GM12878 (cell line): Measurements from ENCODE around the gene TAOK2. TPM values are rescaled to one million over a fixed set of nuclear protein-coding genes. Genes with fewer than 3 reads are reported as not detected.
A peak's percentile ranks its signal among the peaks of the same experiment; 100 is the strongest.

ENCODE experiments used
- ATF7 ChIP-seq: fragments of 450-650 bp; IDR thresholded peaks from 2 replicates; pipeline ENCODE4 v1.6.1; 2016; ENCODE audit warnings: low read depth, mild to moderate bottlenecking
- BCL3 ChIP-seq: IDR thresholded peaks from 2 replicates; pipeline ENCODE4 v1.6.1; 2011; ENCODE audit warnings: borderline replicate concordance, low read depth, mild to moderate bottlenecking, moderate library complexity, low read length; ENCODE audit not compliant: insufficient read depth, poor library complexity, severe bottlenecking
- CHD2 ChIP-seq: IDR thresholded peaks from 2 replicates; pipeline ENCODE4 v1.6.1; 2011; ENCODE audit warnings: low read depth, low read length, improper control_type of control experiment, borderline replicate concordance
- CHD4 ChIP-seq: fragments of 200-600 bp; sonication (generic); IDR thresholded peaks from 2 replicates; pipeline ENCODE4 v1.6.1; 2016; ENCODE audit warnings: mild to moderate bottlenecking
- DPF2 ChIP-seq: fragments of 450-650 bp; IDR thresholded peaks from 2 replicates; pipeline ENCODE4 v1.6.1; 2017; ENCODE audit warnings: mild to moderate bottlenecking
- FOXM1 ChIP-seq: IDR thresholded peaks from 2 replicates; pipeline ENCODE4 v1.6.1; 2012; ENCODE audit warnings: low read depth, mild to moderate bottlenecking, inconsistent platforms, low read length, moderate library complexity
- IKZF2 ChIP-seq, 2 experiments: fragments of 450-650 bp; IDR thresholded peaks; 2 replicates each; pipeline ENCODE4 v1.6.1; 2017; ENCODE audit warnings: mild to moderate bottlenecking in 2 of 2, moderate library complexity in 2 of 2
- KDM1A ChIP-seq: fragments of 200-600 bp; sonication (generic); IDR thresholded peaks from 2 replicates; pipeline ENCODE4 v1.6.1; 2016; ENCODE audit warnings: borderline replicate concordance
- NFYA ChIP-seq: IDR thresholded peaks from 2 replicates; pipeline ENCODE4 v1.6.1; 2011; ENCODE audit warnings: low read depth, mild to moderate bottlenecking, low read length, improper control_type of control experiment, borderline replicate concordance
- PML ChIP-seq: IDR thresholded peaks from 2 replicates; pipeline ENCODE4 v1.6.1; 2012; ENCODE audit warnings: low read length, inconsistent platforms
- POLR2AphosphoS2 ChIP-seq: IDR thresholded peaks from 2 replicates; pipeline ENCODE4 v1.6.1; 2011; ENCODE audit warnings: low read depth, mild to moderate bottlenecking, low read length, improper control_type of control experiment, moderate library complexity
- SMARCA5 ChIP-seq: fragments of 450-650 bp; IDR thresholded peaks from 2 replicates; pipeline ENCODE4 v1.6.1; 2017; ENCODE audit warnings: mild to moderate bottlenecking
- SPI1 ChIP-seq: IDR thresholded peaks from 2 replicates; pipeline ENCODE4 v1.6.1; 2011; ENCODE audit warnings: low read depth, mild to moderate bottlenecking, low read length, moderate library complexity, borderline replicate concordance; ENCODE audit not compliant: insufficient read depth
- SREBF1 ChIP-seq: IDR thresholded peaks from 2 replicates; pipeline ENCODE4 v1.6.1; 2012; ENCODE audit warnings: mild to moderate bottlenecking, low read length
- SREBF2 ChIP-seq: IDR thresholded peaks from 2 replicates; pipeline ENCODE4 v1.6.1; 2012; ENCODE audit warnings: mild to moderate bottlenecking, low read length
- SRF ChIP-seq, 2 experiments: IDR thresholded peaks; 2 replicates each; pipeline ENCODE4 v1.6.1; 2011; ENCODE audit warnings: low read depth in 2 of 2, low read length in 2 of 2, mild to moderate bottlenecking in 1 of 2, moderate library complexity in 1 of 2
- USF2 ChIP-seq: IDR thresholded peaks from 2 replicates; pipeline ENCODE4 v1.6.1; 2011; ENCODE audit warnings: low read depth, low read length, improper control_type of control experiment, borderline replicate concordance
- WRNIP1 ChIP-seq: IDR thresholded peaks from 2 replicates; pipeline ENCODE4 v1.6.1; 2011; ENCODE audit warnings: low read depth, low read length, improper control_type of control experiment, borderline replicate concordance
- ZNF384 ChIP-seq: IDR thresholded peaks from 2 replicates; pipeline ENCODE4 v1.6.1; 2012; ENCODE audit warnings: low read depth, mild to moderate bottlenecking, low read length, improper control_type of control experiment, borderline replicate concordance
- ZNF622 ChIP-seq: fragments of 450-650 bp; IDR thresholded peaks from 2 replicates; pipeline ENCODE4 v1.6.1; 2017; ENCODE audit warnings: mild to moderate bottlenecking, inconsistent platforms
- ZSCAN29 ChIP-seq: fragments of 450-650 bp; IDR thresholded peaks from 2 replicates; pipeline ENCODE4 v1.6.1; 2017; ENCODE audit warnings: mild to moderate bottlenecking, moderate library complexity
- polyA plus RNA-seq, 11 experiments: library from polyadenylated mRNA; depleted of rRNA in 4 of 11; unstranded in 6 of 11; stranded (reverse) in 5 of 11; fragments of >200 nt; fragmentation: Nextera tagmentation in 4 of 11; fragmentation: Illumina TruSeq in 1 of 11; extraction: Ambion mirVana in 4 of 11; extraction: Trizol in 1 of 11; gene quantifications; 1 replicate in 1 of 11; 2 replicates in 10 of 11; pipeline versions ENCODE4 v1.2.1 to v1.2.3, GENCODE V29; 2011 to 2016; ENCODE audit warnings: inconsistent platforms in 2 of 11, missing spikeins in 2 of 11, low read depth in 1 of 11
- total RNA-seq, 4 experiments: library from RNA; depleted of rRNA in 3 of 4; stranded (reverse); fragments of >200 nt in 3 of 4; fragmentation: Illumina TruSeq in 1 of 4; extraction: Trizol in 1 of 4; gene quantifications; 2 replicates each; pipeline versions ENCODE4 v1.2.1 to v1.2.3, GENCODE V29; 2013 to 2021
- TF ChIP-seq, protein P1 (sequence below): IDR thresholded peaks from 2 replicates; pipeline ENCODE4 v1.6.1; 2012; ENCODE audit warnings: low read depth, low read length, improper control_type of control experiment
- TF ChIP-seq, protein P2 (sequence below): fragments of 450-650 bp; IDR thresholded peaks from 2 replicates; pipeline ENCODE4 v1.6.1; 2014; ENCODE audit warnings: mild to moderate bottlenecking
- TF ChIP-seq, protein P3 (sequence below): fragments of 450-650 bp; formaldehyde crosslinking; IDR thresholded peaks from 2 replicates; pipeline ENCODE4 v1.5.0; 2022; ENCODE audit warnings: mild to moderate bottlenecking, missing genetic modification characterization

TAOK2 gene
- total and polyA plus RNA-seq, 10 of the 15 experiments (the other 5 are each of a cell fraction or from before 2014, with no cell fraction given), result 0.14 to 40.2 (median 11.6) TPM

DNA sequence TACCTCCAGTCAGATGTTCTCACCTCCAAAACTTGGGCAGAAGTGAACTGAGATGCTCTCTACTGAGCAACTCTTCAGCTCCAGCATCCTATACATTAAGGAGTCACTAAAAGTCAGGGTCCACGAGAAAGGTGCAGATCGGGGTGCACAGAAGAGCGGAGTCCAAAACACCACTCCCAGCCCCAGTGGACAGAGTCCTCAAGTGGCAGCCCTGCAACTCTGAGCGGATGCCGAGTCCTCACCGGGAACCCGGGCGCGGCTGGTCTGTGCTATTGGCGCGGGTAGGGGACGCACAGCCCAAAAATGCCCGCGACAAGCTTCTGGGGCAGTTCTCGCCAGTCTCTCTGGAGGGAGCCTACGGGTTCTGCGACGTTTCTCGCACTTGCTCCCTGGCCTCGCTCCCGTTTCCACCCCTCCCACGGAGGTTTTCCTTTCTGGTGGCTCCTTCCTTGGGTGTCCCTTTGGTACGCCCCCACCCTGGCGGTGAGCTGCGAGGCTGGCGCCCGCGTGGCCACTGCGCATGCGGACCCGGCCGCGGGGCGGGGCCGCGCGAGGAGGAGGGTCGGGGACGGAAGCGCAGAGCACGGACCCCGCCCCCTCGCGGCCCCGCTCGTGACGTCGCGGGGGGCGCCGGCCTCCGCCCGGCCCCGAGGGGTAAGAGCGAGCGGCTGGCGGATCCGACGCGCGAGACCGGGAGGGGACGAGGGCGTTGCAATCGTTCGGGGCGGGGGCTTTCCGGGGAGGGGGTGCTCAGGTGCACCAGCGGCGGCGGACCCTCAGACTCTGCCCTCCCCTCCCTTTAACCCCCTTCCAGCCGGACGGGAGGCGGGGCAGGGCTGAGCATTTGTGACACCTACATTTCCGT lies 12.0 kb upstream of the TAOK2 start, which contains the start of gene TMEM219 (continued):
- TF ChIP-seq POLR2AphosphoS2 (no peak), ZSCAN29 (no peak), USF2 (no peak), ZNF384 (no peak), BCL3 (no peak), DPF2 (peak; percentile 44), SPI1 (no peak), SREBF1 (peak; percentile 94), ZNF622 (no peak), IKZF2 (IDR thresholded peaks at IDR 0.05) (peak; percentile 23 to 29; a peak in 2 of 4 replicates), NFYA (no peak), CHD4 (no peak), CHD2 (no peak), SREBF2 (no peak), WRNIP1 (no peak), FOXM1 (no peak), ATF7 (peak; percentile 98), SMARCA5 (no peak), PML (no peak; the same call in 1 of the 2 replicates), SRF (IDR thresholded peaks at IDR 0.05; ENCODE audit: low read depth in 2 of 2, low read length in 2 of 2) (no peak), KDM1A (no peak)
- TF ChIP-seq, protein P1, sequence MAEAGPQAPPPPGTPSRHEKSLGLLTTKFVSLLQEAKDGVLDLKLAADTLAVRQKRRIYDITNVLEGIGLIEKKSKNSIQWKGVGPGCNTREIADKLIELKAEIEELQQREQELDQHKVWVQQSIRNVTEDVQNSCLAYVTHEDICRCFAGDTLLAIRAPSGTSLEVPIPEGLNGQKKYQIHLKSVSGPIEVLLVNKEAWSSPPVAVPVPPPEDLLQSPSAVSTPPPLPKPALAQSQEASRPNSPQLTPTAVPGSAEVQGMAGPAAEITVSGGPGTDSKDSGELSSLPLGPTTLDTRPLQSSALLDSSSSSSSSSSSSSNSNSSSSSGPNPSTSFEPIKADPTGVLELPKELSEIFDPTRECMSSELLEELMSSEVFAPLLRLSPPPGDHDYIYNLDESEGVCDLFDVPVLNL, result no peak
- TF ChIP-seq, protein P2, sequence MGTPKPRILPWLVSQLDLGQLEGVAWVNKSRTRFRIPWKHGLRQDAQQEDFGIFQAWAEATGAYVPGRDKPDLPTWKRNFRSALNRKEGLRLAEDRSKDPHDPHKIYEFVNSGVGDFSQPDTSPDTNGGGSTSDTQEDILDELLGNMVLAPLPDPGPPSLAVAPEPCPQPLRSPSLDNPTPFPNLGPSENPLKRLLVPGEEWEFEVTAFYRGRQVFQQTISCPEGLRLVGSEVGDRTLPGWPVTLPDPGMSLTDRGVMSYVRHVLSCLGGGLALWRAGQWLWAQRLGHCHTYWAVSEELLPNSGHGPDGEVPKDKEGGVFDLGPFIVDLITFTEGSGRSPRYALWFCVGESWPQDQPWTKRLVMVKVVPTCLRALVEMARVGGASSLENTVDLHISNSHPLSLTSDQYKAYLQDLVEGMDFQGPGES, result no peak
- TF ChIP-seq, protein P3, sequence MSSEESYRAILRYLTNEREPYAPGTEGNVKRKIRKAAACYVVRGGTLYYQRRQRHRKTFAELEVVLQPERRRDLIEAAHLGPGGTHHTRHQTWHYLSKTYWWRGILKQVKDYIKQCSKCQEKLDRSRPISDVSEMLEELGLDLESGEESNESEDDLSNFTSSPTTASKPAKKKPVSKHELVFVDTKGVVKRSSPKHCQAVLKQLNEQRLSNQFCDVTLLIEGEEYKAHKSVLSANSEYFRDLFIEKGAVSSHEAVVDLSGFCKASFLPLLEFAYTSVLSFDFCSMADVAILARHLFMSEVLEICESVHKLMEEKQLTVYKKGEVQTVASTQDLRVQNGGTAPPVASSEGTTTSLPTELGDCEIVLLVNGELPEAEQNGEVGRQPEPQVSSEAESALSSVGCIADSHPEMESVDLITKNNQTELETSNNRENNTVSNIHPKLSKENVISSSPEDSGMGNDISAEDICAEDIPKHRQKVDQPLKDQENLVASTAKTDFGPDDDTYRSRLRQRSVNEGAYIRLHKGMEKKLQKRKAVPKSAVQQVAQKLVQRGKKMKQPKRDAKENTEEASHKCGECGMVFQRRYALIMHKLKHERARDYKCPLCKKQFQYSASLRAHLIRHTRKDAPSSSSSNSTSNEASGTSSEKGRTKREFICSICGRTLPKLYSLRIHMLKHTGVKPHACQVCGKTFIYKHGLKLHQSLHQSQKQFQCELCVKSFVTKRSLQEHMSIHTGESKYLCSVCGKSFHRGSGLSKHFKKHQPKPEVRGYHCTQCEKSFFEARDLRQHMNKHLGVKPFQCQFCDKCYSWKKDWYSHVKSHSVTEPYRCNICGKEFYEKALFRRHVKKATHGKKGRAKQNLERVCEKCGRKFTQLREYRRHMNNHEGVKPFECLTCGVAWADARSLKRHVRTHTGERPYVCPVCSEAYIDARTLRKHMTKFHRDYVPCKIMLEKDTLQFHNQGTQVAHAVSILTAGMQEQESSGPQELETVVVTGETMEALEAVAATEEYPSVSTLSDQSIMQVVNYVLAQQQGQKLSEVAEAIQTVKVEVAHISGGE, result no peak
